Right lobe of liver (tissue), 6 donors: Measurements from ENCODE around the gene RIT2. TPM values are rescaled to one million over a fixed set of nuclear protein-coding genes. Genes with fewer than 3 reads are reported as not detected.

Source experiments
- ATAC-seq, 4 donors: fragments of 200-7000 bp; cut with Tn5 transposase; one replicate each; pipeline ENCODE4 v1.9.1; 2020; ENCODE audit warnings: mild to moderate bottlenecking in 4 of 4, moderate library complexity in 4 of 4
- DNase-seq, 3 donors: peaks; one replicate each; pipeline ENCODE4 v3.0.0-alpha.2; 2020
- H3K27ac ChIP-seq, 3 donors: fragments of 200-600 bp; one replicate each; pipeline ENCODE4 v1.8.0; 2022
- H3K27me3 ChIP-seq, 2 donors: fragments of 200-600 bp; one replicate each; pipeline ENCODE4 v1.8.0; 2022
- H3K36me3 ChIP-seq, 4 donors: fragments of 200-600 bp; sonication (generic) in 1 of 4; one replicate each; pipeline versions ENCODE4 v1.5.1 to v1.8.0; 2017 to 2022; ENCODE audit warnings: control low read depth in 1 of 4
- H3K4me1 ChIP-seq, 4 donors: fragments of 200-600 bp; sonication (generic) in 1 of 4; one replicate each; pipeline versions ENCODE4 v1.5.1 to v1.8.0; 2017 to 2022; ENCODE audit warnings: control low read depth in 1 of 4
- H3K4me3 ChIP-seq, 3 donors: fragments of 200-600 bp; one replicate each; pipeline ENCODE4 v1.8.0; 2022
- H3K9me3 ChIP-seq, 4 donors: fragments of 200-600 bp; sonication (generic) in 1 of 4; one replicate each; pipeline versions ENCODE4 v1.5.1 to v1.8.0; 2017 to 2022; ENCODE audit warnings: control low read depth in 1 of 4
- CTCF ChIP-seq, 4 donors: fragments of 200-600 bp in 3 of 4; fragments of 450-650 bp in 1 of 4; IDR thresholded peaks; one replicate each; pipeline versions ENCODE4 v1.5.1 to v1.8.0; 2016 to 2022; ENCODE audit warnings: antibody characterized with exemption in 4 of 4, mild to moderate bottlenecking in 2 of 4
- POLR2A ChIP-seq: fragments of 450-650 bp; IDR thresholded peaks from one replicate; pipeline ENCODE4 v1.6.1; 2017; ENCODE audit warnings: antibody characterized with exemption, mild to moderate bottlenecking
- WGBS: methylation state at CpG from one replicate; pipeline ENCODE4 v1.1.6; 2018; ENCODE audit warnings: low coverage, low lambda C conversion rate; ENCODE audit not compliant: insufficient coverage; ENCODE audit errors: missing lambda C conversion rate; 5-methylcytosine and 5-hydroxymethylcytosine counted together
- intact Hi-C, 2 donors: fragments of 100-400 bp; cut with DNase I; formaldehyde crosslinking; loops; one replicate each; pipeline versions ENCODE4 v1.11.2 to v1.14.1; 2022
- long read RNA-seq: library from polyadenylated mRNA; unstranded; transcript quantifications from one replicate; pipeline ENCODE4 v2.0.0, GENCODE V29; 2019
- total RNA-seq, 6 experiments: library from RNA; depleted of rRNA in 2 of 6; stranded (reverse); fragments of >200 nt in 2 of 6; fragmentation: NEBNext Ultra II Directional in 3 of 6; extraction: Animal tissue kit (Norgen Biotek cat#: 25700) in 3 of 6; gene quantifications; one replicate each; pipeline versions ENCODE4 v1.1.0 to v1.2.4, GENCODE V29; 2016 to 2023
- donor health status: DM: no; HTN: yes; CAD: no.
- donor health status: DM: no; HTN: no; CAD: no.
- donor health status: DM: no; HTN: no; CAD: no.
- donor health status: DM: no; HTN: yes; CAD: no.
- donor health status: DM: no; HTN: yes; CAD: no.

Gene RIT2
- not detected for total RNA-seq
- long read RNA-seq, result 0 reads

GRCh38 chr18:43115076-43115921, at the start of gene RIT2:
Gene RIT2 (minus strand): TSS chr18:43115685.
- Histone ChIP-seq H3K36me3 (no peaks in the 10 kb centered on the region), H3K4me3 (no peak within 1 kb of the TSS), H3K27ac (no peak within 1 kb of the TSS), H3K4me1 (no peaks in the 10 kb centered on the region), H3K9me3 (no peaks in the 10 kb centered on the region), H3K27me3 (no peaks in the 10 kb centered on the region)
- ATAC-seq, result no peak
- no peak for DNase-seq
- intact Hi-C loops, result no loop called here
- TF ChIP-seq POLR2A, result no peak
- no peak for TF ChIP-seq CTCF (IDR thresholded peaks at IDR 0.05)
- 53% methylated on average over 17 of the region's 18 CpGs for WGBS

GRCh38 chr18:43161528-43161927, 46.0 kb upstream of the RIT2 start:
- no peaks in the 10 kb centered on the region for H3K9me3 ChIP-seq
- no peaks in the 10 kb centered on the region for H3K36me3 ChIP-seq
- ATAC-seq, result no peak
- 25% methylated on average over 1 of the region's 1 CpG for WGBS
- no peak overlapping the region for H3K27ac ChIP-seq
- no peaks in the 10 kb centered on the region for H3K4me1 ChIP-seq
- H3K27me3 ChIP-seq, result no peaks in the 10 kb centered on the region
- TF ChIP-seq POLR2A, result no peak
- TF ChIP-seq CTCF (IDR thresholded peaks at IDR 0.05), result no peak
- no peak overlapping the region for H3K4me3 ChIP-seq
- intact Hi-C loops, result no loop called here
- no peak for DNase-seq

GRCh38 chr18:43160509-43160908, 45.0 kb upstream of the RIT2 start:
- H3K4me3 ChIP-seq, result no peak overlapping the region
- H3K27me3 ChIP-seq, result no peaks in the 10 kb centered on the region
- no peaks in the 10 kb centered on the region for H3K4me1 ChIP-seq
- WGBS, result 21% methylated on average over 1 of the region's 1 CpG
- TF ChIP-seq CTCF (IDR thresholded peaks at IDR 0.05), result no peak
- TF ChIP-seq POLR2A, result no peak
- intact Hi-C loops, result no loop called here
- no peak for DNase-seq
- no peaks in the 10 kb centered on the region for H3K36me3 ChIP-seq
- no peak overlapping the region for H3K27ac ChIP-seq
- ATAC-seq, result no peak
- H3K9me3 ChIP-seq, result no peaks in the 10 kb centered on the region

GRCh38 chr18:43159926-43160325, 44.4 kb upstream of the RIT2 start:
- TF ChIP-seq POLR2A (no peak), CTCF (IDR thresholded peaks at IDR 0.05) (no peak)
- DNase-seq, result no peak

More at GRCh38 chr18:43159926-43160325, 44.4 kb upstream of the RIT2 start:
- H3K27ac ChIP-seq, result no peak overlapping the region
- no peaks in the 10 kb centered on the region for H3K9me3 ChIP-seq
- no peak for ATAC-seq
- no peak overlapping the region for H3K4me3 ChIP-seq
- no peaks in the 10 kb centered on the region for H3K36me3 ChIP-seq
- intact Hi-C loops, result no loop called here
- no peaks in the 10 kb centered on the region for H3K27me3 ChIP-seq
- H3K4me1 ChIP-seq, result no peaks in the 10 kb centered on the region
